Measurements from ENCODE around the gene DGKH. TPM values are rescaled to one million over a fixed set of nuclear protein-coding genes. Genes with fewer than 3 reads are reported as not detected.
"Not testable (repeated sequence)": the region's sequence is repeated elsewhere in the genome, so short reads cannot be mapped to it uniquely, and the experiment has no call there.

DGKH gene
- total RNA-seq, 1 experiment from 2014 or later = 9.9 TPM

- DNase-seq (ENCODE audit: low read depth) = no peak
These were observed 64.4 kb downstream of the DGKH start for GRCh38 chr13:42112864-42113263.

DNA sequence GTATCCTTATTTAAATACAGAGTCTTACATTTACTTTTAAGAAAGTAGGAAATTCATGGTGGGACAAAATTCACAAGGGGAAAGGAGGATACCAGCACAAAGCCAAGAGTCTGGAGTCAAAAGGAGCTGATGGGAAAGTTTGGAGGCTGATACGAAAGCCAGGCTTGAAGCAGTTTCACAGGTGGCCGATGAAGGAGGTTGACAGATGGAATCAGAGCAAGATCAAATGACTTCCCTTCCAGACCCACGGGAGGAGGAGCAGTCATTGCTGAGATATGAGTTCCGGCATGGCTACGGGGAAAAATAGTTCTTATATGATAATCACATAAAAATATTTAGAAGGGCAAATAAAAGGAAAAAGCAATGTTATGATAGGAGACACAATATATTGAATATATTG, 65.0 kb downstream of the DGKH start:
- no peak for DNase-seq (ENCODE audit: low read depth)

- DNase-seq (ENCODE audit: low read depth) = no peak
These were observed 65.8 kb downstream of the DGKH start for GRCh38 chr13:42114278-42114677.

DNA sequence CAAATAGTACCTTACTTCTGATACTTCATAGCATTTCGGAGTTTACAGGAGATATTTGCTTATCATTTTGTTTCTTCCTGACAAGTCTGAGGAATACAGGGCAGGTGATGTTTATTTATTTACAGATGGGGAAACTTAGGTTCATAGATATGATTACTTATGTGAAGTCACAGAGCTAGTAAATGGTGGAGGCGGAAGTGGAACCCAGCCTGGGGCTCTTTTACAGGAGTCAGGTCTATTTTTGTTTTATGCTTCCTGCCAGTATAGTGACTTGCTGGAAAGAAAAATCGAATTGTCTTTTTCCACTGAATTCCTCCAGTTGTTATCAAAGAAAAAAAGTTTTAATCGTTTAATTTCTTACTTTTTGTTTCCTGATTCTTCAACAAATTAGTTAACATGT, 66.5 kb downstream of the DGKH start:
- no peak for DNase-seq (ENCODE audit: low read depth)

DNA sequence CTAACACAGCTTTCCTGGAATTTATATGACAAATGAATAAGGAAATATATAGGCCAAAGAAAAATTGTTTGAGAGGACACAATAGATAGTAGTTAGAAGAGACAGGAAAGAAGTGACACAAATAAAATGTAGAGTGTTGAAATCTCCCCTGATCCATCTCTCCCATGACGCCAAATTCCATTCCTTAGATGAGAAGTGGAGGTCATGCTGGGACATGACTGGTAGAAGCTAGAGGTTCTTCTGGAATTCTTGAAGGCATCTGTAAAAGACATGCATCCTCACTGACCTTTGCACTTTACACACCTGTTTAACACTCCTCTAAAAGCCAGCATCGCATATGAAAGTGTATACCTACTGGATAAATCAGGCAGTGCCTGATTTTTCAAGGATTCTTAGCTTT, 67.8 kb downstream of the DGKH start:
- DNase-seq (ENCODE audit: low read depth) = no peak

DNA sequence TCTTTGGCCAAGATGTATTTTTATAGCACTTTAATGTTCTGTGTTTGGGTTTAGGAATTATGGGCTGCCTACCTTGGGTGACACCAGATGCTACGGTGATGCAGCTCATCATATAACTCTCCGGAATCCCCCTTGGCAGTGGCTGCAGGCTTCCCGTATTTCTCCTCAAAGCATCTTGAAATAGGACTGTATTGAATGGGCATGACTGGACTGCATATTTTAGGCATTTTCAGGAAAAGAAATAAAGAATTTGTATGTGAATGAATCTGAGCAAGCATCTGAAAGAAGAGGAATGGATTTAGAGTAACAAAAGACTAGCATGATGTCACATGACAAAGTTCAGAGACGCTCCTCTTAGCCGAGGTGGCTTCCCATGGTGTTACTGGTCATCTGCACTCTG, 70.6 kb downstream of the DGKH start:
- DNase-seq (ENCODE audit: low read depth) = no peak

DNA sequence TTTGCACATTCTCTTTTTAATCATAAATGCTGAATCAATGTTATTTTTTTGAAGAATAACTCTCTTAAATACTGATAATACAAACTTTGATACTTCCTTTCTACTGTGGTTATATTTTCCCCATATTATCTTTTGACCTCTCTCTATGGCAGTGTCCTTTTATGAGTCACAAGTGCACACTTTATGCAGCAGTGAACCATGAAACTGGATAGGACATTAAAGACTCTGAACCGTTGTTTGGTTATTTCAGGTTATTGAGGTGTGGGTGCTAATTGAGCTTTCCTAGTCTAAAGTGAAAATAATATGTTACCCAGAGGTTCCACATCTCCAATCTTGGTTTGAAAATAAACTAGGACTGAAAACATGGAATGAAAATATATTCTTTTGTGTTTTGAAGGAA, 71.4 kb downstream of the DGKH start:
- no peak for DNase-seq (ENCODE audit: low read depth)

- DNase-seq (ENCODE audit: low read depth) = no peak
These were observed 75.2 kb downstream of the DGKH start for GRCh38 chr13:42123600-42123999.

- DNase-seq (ENCODE audit: low read depth) = no peak
These were observed 76.6 kb downstream of the DGKH start for GRCh38 chr13:42125046-42125445.

GRCh38 chr13:42127047-42127446, 78.6 kb downstream of the DGKH start:
- DNase-seq (ENCODE audit: low read depth) = no peak

GRCh38 chr13:42129033-42129432, 80.6 kb downstream of the DGKH start:
- DNase-seq (ENCODE audit: low read depth) = no peak

DNA sequence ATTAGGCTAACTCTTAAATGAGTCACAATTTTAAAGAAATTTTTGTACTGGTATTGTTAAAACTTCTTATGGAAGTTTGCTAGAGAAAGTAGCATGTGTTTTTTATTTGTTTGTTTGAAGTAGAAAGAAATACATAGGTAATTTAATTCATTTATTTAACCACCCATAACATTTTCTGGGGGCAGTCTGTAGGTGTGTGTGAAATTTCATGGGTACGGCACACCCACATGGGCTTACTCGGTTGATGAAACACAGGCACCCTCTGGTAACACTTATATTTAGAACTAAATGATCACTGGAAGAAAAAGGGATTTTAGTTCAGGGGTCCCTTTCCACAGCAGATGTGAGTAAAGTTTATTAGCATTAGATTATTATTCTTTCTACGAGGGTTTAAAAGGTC, 88.1 kb downstream of the DGKH start:
- no peak for DNase-seq (ENCODE audit: low read depth)

DNA sequence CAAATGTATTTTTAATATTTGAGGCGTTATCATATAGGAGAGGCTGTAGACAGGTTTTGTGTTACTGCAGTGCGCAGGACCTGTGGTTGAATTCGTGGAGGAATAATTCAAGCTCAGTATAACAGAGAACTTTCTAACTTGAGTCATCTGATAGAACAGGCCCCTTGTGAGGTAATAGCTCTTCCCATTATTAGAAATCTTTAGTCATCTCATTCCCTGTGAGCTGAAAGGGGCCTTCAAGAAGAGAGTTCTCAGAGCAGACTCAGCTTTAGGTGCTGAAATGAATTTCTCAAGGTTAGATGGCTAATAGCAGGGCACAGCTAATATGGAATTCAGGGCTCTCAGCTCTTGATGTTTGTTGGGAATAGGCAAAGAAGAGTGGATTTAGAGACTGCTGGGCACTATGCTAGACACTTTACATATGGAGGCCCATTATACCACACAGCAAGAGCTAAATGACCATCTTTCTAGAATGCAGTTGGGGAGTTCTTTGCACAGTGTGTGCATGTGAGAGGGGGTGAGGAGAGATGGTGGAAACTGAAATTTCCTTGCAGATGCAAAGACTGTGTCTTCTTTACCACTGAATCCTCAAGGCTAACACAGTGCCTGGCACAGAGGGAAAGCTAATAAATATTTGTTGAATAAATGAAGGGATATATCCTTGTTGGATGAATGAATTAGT, 89.5 kb downstream of the DGKH start:
- no peak for DNase-seq (ENCODE audit: low read depth)

GRCh38 chr13:42140494-42140893, 92.0 kb downstream of the DGKH start:
- no peak for DNase-seq (ENCODE audit: low read depth)

- DNase-seq (ENCODE audit: low read depth) = not testable (repeated sequence)
These were observed 92.6 kb downstream of the DGKH start for GRCh38 chr13:42141052-42141451.

GRCh38 chr13:42146359-42146758, 97.9 kb downstream of the DGKH start:
- no peak for DNase-seq (ENCODE audit: low read depth)

GRCh38 chr13:42148538-42148937, 100.1 kb downstream of the DGKH start:
- DNase-seq (ENCODE audit: low read depth) = no peak

- DNase-seq (ENCODE audit: low read depth) = no peak
These were observed 100.7 kb downstream of the DGKH start for GRCh38 chr13:42149136-42149535.

DNA sequence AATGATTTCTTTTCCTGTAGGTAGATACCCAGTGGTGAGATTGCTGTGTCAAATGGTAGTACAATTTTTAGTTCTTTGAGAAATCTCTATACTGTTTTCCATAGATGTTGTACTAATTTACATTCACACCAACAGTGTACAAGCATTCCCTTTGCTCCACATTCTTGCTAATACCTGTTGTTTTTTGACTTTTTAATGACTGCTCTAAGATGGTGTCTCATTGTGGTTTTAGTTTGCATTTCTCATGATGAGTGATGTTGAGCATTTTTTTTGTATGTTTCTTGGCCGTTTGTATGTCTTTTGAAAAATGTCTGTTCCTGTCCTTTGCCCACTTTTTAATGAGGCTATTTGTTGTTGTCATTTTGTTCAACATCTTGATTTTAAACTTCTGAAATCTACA, 103.3 kb downstream of the DGKH start:
- peak; percentile 11 for DNase-seq (ENCODE audit: low read depth)

DNA sequence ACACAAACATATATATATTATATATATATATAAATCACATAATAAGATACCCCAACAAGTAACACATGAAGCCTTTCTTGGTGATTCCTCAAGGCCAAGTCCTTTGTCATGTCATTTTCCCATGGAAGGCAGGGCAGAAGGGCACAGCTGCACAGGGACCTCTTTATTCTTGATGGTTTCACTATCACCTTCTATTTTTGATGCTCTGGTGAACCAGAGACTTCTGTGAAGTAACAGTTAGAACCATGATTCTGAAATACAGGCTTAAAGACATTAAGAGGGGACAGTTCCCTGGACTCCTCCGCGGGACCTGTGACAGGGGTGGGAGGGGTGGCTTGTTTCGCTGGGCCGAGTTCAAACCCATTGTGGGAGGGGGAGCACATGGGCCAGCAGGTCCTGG, 104.0 kb downstream of the DGKH start:
- DNase-seq (ENCODE audit: low read depth) = no peak

- DNase-seq (ENCODE audit: low read depth) = no peak
These were observed 105.0 kb downstream of the DGKH start for GRCh38 chr13:42153199-42154113.

- DNase-seq (ENCODE audit: low read depth) = no peak
These were observed 106.8 kb downstream of the DGKH start for GRCh38 chr13:42155251-42155650.

DNA sequence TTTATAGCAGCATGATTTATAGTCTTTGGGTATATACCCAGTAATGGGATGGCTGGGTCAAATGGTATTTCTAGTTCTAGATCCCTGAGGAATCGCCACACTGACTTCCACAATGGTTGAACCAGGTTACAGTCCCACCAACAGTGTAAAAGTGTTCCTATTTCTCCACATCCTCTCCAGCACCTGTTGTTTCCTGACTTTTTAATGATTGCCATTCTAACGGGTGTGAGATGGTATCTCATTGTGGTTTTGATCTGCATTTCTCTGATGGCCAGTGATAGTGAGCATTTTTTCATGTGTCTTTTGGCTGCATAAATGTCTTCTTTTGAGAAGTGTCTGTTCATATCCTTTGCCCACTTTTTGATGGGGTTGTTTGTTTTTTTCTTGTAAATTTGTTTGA, 114.9 kb downstream of the DGKH start:
- not testable (repeated sequence) for DNase-seq (ENCODE audit: low read depth)

All from HT1080 (cell line).